Kidney (tissue), 14 donors: Measurements from ENCODE around the gene GSAP. TPM values are rescaled to one million over a fixed set of nuclear protein-coding genes. Genes with fewer than 3 reads are reported as not detected.

Source experiments
- DNase-seq, 5 donors: peaks; one replicate each; pipeline ENCODE4 v3.0.0-alpha.2; 2013 to 2020
- FAIRE-seq: peaks from 2 replicates; lab custom pipeline; 2012; peaks lifted over from hg19 to GRCh38; lab: Jason Lieb, UNC
- H3K27ac ChIP-seq, 2 donors: one replicate each; pipeline ENCODE4 v1.7.0; 2013; ENCODE audit warnings: low read depth in 2 of 2, low read length in 2 of 2, inconsistent platforms in 1 of 2
- H3K27me3 ChIP-seq: one replicate; pipeline ENCODE4 v1.7.1; 2013; ENCODE audit warnings: low read length, inconsistent platforms; ENCODE audit not compliant: control insufficient read depth, insufficient read depth
- H3K36me3 ChIP-seq, 3 donors: one replicate each; pipeline versions ENCODE4 v1.7.0 to v1.7.1; 2013; ENCODE audit warnings: low read length in 3 of 3, control low read depth in 1 of 3, inconsistent platforms in 1 of 3; ENCODE audit not compliant: insufficient read depth in 3 of 3, control insufficient read depth in 2 of 3
- H3K4me1 ChIP-seq, 3 donors: one replicate each; pipeline versions ENCODE4 v1.7.0 to v1.7.1; 2013; ENCODE audit warnings: low read length in 3 of 3, inconsistent platforms in 1 of 3, low read depth in 1 of 3; ENCODE audit not compliant: control insufficient read depth in 2 of 3, insufficient read depth in 2 of 3
- H3K4me3 ChIP-seq, 3 donors: one replicate each; pipeline versions ENCODE4 v1.7.0 to v1.8.1; 2013; ENCODE audit warnings: low read length in 3 of 3, control low read depth in 1 of 3, inconsistent platforms in 1 of 3
- H3K9ac ChIP-seq, 3 donors: one replicate each; pipeline versions ENCODE4 v1.7.0 to v1.7.1; 2013; ENCODE audit warnings: low read length in 3 of 3, control low read depth in 1 of 3, inconsistent platforms in 1 of 3
- H3K9me3 ChIP-seq, 3 donors: one replicate each; pipeline versions ENCODE4 v1.7.0 to v1.7.1; 2013; ENCODE audit warnings: low read length in 3 of 3, control low read depth in 1 of 3, inconsistent platforms in 1 of 3; ENCODE audit not compliant: control insufficient read depth in 2 of 3, insufficient read depth in 1 of 3
- intact Hi-C: fragments of 100-400 bp; cut with DNase I; formaldehyde crosslinking; loops from one replicate; pipeline ENCODE4 v1.11.1; 2022
- polyA plus RNA-seq: library from polyadenylated mRNA; stranded (reverse); fragments of 350-450 nt; fragmentation: Illumina TruSeq; extraction: RNeasy Lipid Tissue Mini Kit (QIAGEN cat#74804); gene quantifications from one replicate; pipeline ENCODE4 v1.2.3, GENCODE V29; 2014; ENCODE audit warnings: low read depth, low replicate concordance; ENCODE audit not compliant: insufficient read depth
- total RNA-seq: library from RNA; stranded (reverse); fragmentation: NEBNext Ultra II Directional; extraction: Animal tissue kit (Norgen Biotek cat#: 25700); gene quantifications from one replicate; pipeline ENCODE4 v1.2.1, GENCODE V29; 2021
- TF ChIP-seq, protein P1 (sequence below): IDR thresholded peaks from 3 replicates; pipeline ENCODE4 v1.5.1; 2012; ENCODE audit warnings: mild to moderate bottlenecking, moderate library complexity, borderline replicate concordance; ENCODE audit not compliant: insufficient read depth; ENCODE audit errors: extremely low read depth
- donor health status: control.
- donor health status: control.
- donor health status: control.
- donor health status: control.
- donor health status: control.
- donor health status: DM: yes; HTN: yes; CAD: no.
- donor health status: Normal renal cell carcinoma (clear cell type).

The GSAP gene
- total and polyA plus RNA-seq, 2 donors from 2014 or later: 11.7 to 29.4 TPM

DNA sequence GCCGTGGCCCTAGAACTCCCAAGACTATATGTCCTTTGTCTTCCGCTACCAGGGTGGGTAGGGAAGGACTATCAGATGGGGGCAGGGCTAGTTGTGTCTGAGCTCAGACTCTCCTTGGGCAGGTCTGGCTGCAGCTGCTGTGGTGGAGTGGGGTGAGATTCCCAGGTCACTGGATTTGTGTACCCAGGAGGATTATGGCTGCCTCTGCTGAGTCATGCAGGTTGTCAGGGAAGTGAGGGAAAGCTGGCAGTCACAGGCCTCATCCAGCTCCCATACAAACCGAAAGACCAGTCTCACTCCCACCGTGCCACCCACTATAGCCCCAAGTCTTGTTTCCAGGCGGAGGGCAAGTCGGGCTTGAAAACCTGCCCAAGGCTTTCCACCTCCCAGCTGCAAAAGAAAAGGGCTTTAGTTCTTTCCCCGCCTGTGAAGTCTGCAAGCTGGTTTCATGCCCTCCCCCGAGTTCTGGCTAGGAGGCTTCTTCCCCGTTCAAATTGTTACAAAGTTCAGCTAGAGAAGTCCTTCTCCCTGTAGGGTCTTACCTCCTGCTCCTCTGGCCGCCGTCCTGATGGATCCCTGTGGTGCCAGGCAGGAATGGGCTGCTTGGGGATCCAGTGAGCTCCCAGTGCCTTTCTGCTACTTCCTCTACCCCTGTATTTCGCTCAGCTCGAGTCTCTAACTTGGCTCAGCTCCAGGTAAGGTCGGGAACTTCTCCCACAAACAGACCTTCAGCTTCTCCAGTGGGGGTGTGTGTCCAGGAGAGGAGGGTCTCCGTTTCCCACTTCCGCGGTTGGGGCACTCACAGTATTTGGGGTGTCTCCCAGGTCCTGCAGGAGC lies 109.7 kb downstream of the GSAP start:
- H3K4me1 ChIP-seq: peaks cover 0 to 21% (median 10%) of the 10 kb centered on the region in 3 donors
- H3K27ac ChIP-seq: no peak overlapping the region
- no peaks in the 10 kb centered on the region for H3K36me3 ChIP-seq
- H3K9ac ChIP-seq: no peak overlapping the region
- intact Hi-C loops: no loop called here
- no peaks in the 10 kb centered on the region for H3K9me3 ChIP-seq
- FAIRE-seq (no peak), DNase-seq (peak in 1 of 5 donors; percentile 50)
- TF ChIP-seq, protein P1, sequence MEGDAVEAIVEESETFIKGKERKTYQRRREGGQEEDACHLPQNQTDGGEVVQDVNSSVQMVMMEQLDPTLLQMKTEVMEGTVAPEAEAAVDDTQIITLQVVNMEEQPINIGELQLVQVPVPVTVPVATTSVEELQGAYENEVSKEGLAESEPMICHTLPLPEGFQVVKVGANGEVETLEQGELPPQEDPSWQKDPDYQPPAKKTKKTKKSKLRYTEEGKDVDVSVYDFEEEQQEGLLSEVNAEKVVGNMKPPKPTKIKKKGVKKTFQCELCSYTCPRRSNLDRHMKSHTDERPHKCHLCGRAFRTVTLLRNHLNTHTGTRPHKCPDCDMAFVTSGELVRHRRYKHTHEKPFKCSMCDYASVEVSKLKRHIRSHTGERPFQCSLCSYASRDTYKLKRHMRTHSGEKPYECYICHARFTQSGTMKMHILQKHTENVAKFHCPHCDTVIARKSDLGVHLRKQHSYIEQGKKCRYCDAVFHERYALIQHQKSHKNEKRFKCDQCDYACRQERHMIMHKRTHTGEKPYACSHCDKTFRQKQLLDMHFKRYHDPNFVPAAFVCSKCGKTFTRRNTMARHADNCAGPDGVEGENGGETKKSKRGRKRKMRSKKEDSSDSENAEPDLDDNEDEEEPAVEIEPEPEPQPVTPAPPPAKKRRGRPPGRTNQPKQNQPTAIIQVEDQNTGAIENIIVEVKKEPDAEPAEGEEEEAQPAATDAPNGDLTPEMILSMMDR: no peak
- H3K4me3 ChIP-seq: no peak overlapping the region
- no peaks in the 10 kb centered on the region for H3K27me3 ChIP-seq

DNA sequence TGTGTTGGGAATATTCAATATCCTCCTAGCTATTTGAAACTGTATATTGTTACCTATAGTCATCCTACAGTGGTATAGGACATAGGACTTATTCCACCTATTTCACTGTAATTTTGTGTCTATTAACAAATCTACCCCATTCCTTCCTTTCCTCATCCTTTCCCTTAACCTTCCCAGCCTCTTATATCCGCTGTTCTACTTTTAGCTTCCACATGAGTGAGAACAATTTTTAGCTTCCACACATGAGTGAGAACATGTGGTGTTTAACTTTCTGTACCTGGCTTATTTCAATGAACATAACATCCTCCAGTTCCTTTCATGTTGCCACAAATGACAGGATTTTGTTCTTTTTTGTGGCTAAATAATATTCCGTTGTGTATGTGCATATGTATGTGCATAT lies 120.6 kb downstream of the GSAP start:
- H3K9me3 ChIP-seq: peaks cover 0 to 5% (median 3%) of the 10 kb centered on the region in 3 donors
- no peak overlapping the region for H3K9ac ChIP-seq
- FAIRE-seq: no peak
- no peaks in the 10 kb centered on the region for H3K4me1 ChIP-seq
- TF ChIP-seq, protein P1: no peak
- no peak for DNase-seq
- H3K27me3 ChIP-seq: no peaks in the 10 kb centered on the region
- no peak overlapping the region for H3K27ac ChIP-seq
- H3K4me3 ChIP-seq: no peak overlapping the region
- intact Hi-C loops: no loop called here
- H3K36me3 ChIP-seq: peaks cover 0 to 3% (median 0%) of the 10 kb centered on the region in 3 donors

DNA sequence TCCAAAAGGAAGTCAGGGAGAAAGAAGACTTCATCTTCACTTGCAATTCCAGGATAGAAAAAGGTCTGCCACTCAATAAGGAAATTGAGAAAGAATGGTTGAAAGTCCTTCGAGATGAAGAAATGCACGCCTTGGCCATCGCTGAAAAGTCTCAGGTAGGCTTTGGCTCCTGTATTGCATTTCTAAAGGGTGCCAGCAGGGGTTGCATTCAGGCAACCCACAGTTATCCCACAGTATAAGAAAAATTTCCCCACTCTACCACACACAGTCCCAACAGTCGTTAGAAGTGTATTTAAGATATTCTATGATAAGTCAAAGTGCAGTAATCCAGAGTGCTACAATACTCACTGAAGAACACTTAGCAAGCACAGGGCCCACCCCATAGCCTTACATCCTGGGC lies 123.1 kb downstream of the GSAP start:
- Histone ChIP-seq H3K27me3 (no peaks in the 10 kb centered on the region), H3K4me1 (no peaks in the 10 kb centered on the region), H3K36me3 (peaks cover 0 to 8% (median 0%) of the 10 kb centered on the region in 3 donors), H3K9me3 (peaks cover 0 to 5% (median 3%) of the 10 kb centered on the region in 3 donors), H3K4me3 (no peak overlapping the region), H3K27ac (no peak overlapping the region), H3K9ac (no peak overlapping the region)
- TF ChIP-seq, protein P1: no peak
- DNase-seq (no peak), FAIRE-seq (no peak)
- intact Hi-C loops: no loop called here
